ENCODE data around the gene PDE2A. TPM values are rescaled to one million over a fixed set of nuclear protein-coding genes. Genes with fewer than 3 reads are reported as not detected.
"Not testable (repeated sequence)": the region's sequence is repeated elsewhere in the genome, so short reads cannot be mapped to it uniquely, and the experiment has no call there.

Gene PDE2A
- total RNA-seq, 2 experiments from 2014 or later = 0.29 to 0.72 TPM

- POLR2A ChIA-PET = not testable (repeated sequence)
- CTCF ChIA-PET = interaction anchor here (1.7 kb wide), 1 partner anchor 130 kb away, joined by 4 read pairs; no protein-coding TSS in a partner anchor
Measured at GRCh38 chr11:72560864-72561263, 113.4 kb downstream of the PDE2A start.

- ChIA-PET CTCF (no interaction called here), POLR2A (no interaction called here)
Measured at GRCh38 chr11:72556433-72556832, 117.8 kb downstream of the PDE2A start.

- POLR2A ChIA-PET = not testable (repeated sequence)
- CTCF ChIA-PET = interaction anchor here (0.6 kb wide), 2 partner anchors 84 to 109 kb away, joined by 3 to 4 read pairs; no protein-coding TSS in a partner anchor
Measured at GRCh38 chr11:72555014-72555522, 119.2 kb downstream of the PDE2A start.

GRCh38 chr11:72553706-72554105 is 120.5 kb downstream of the PDE2A start:
- ChIA-PET CTCF (interaction anchor here (0.5 to 1.7 kb wide), 5 partner anchors 74 to 559 kb away, joined by 3 to 7 read pairs (median 3); no protein-coding TSS in a partner anchor), POLR2A (no interaction called here)

GRCh38 chr11:72552399-72552910 is 121.8 kb downstream of the PDE2A start:
- ChIA-PET CTCF (interaction anchor here (1.1 to 1.7 kb wide), 2 partner anchors 72 to 74 kb away, joined by 3 to 7 read pairs; no protein-coding TSS in a partner anchor), POLR2A (no interaction called here)

GRCh38 chr11:72551571-72551970 is 122.7 kb downstream of the PDE2A start:
- POLR2A ChIA-PET = no interaction called here
- CTCF ChIA-PET = no interaction called here

GRCh38 chr11:72548463-72548862 is 125.8 kb downstream of the PDE2A start:
- POLR2A ChIA-PET = no interaction called here
- CTCF ChIA-PET = interaction anchor here (0.6 kb wide), 1 partner anchor 53 kb away, joined by 4 read pairs; no protein-coding TSS in a partner anchor

- ChIA-PET POLR2A (no interaction called here), CTCF (no interaction called here)
Measured at GRCh38 chr11:72546866-72547265, 127.4 kb downstream of the PDE2A start.

- ChIA-PET POLR2A (no interaction called here), CTCF (no interaction called here)
Measured at GRCh38 chr11:72544589-72544988, 129.6 kb downstream of the PDE2A start.

- ChIA-PET POLR2A (no interaction called here), CTCF (no interaction called here)
Measured at GRCh38 chr11:72543849-72544542, 130.2 kb downstream of the PDE2A start.

GRCh38 chr11:72541257-72541974 is 132.8 kb downstream of the PDE2A start:
- POLR2A ChIA-PET = no interaction called here
- CTCF ChIA-PET = no interaction called here

- CTCF ChIA-PET = no interaction called here
- POLR2A ChIA-PET = no interaction called here
Measured at GRCh38 chr11:72537051-72537450, 137.2 kb downstream of the PDE2A start.

- ChIA-PET CTCF (no interaction called here), POLR2A (no interaction called here)
Measured at GRCh38 chr11:72535194-72535547, 139.1 kb downstream of the PDE2A start.

- ChIA-PET CTCF (no interaction called here), POLR2A (no interaction called here)
Measured at GRCh38 chr11:72534371-72535193, 139.6 kb downstream of the PDE2A start.

- ChIA-PET CTCF (no interaction called here), POLR2A (no interaction called here)
Measured at GRCh38 chr11:72529068-72529467, 145.2 kb downstream of the PDE2A start.

GRCh38 chr11:72528121-72528520 is 146.1 kb downstream of the PDE2A start:
- CTCF ChIA-PET = no interaction called here
- POLR2A ChIA-PET = no interaction called here

Data from activated CD8-positive, alpha-beta memory T cell treated with anti-CD3 and anti-CD28 coated beads for 36 hours (primary cell).